Measurements from ENCODE around the gene EIF3K. TPM values are rescaled to one million over a fixed set of nuclear protein-coding genes. Genes with fewer than 3 reads are reported as not detected.

The EIF3K gene
- total RNA-seq, 4 donors from 2014 or later: 314 to 442 (median 369) TPM

GRCh38 chr19:38678217-38678890 is 59.4 kb downstream of the EIF3K start:
- no peaks in the 10 kb centered on the region for H3K27me3 ChIP-seq
- DNase-seq: no peak
- H3K27ac ChIP-seq: peak overlapping the region; percentile 31 to 98 (median 94)
- H3K36me3 ChIP-seq: no peaks in the 10 kb centered on the region
- no peak overlapping the region for H3K4me3 ChIP-seq
- peaks cover 7 to 91% (median 31%) of the 10 kb centered on the region in 4 donors for H3K4me1 ChIP-seq
- TF ChIP-seq, protein P1, sequence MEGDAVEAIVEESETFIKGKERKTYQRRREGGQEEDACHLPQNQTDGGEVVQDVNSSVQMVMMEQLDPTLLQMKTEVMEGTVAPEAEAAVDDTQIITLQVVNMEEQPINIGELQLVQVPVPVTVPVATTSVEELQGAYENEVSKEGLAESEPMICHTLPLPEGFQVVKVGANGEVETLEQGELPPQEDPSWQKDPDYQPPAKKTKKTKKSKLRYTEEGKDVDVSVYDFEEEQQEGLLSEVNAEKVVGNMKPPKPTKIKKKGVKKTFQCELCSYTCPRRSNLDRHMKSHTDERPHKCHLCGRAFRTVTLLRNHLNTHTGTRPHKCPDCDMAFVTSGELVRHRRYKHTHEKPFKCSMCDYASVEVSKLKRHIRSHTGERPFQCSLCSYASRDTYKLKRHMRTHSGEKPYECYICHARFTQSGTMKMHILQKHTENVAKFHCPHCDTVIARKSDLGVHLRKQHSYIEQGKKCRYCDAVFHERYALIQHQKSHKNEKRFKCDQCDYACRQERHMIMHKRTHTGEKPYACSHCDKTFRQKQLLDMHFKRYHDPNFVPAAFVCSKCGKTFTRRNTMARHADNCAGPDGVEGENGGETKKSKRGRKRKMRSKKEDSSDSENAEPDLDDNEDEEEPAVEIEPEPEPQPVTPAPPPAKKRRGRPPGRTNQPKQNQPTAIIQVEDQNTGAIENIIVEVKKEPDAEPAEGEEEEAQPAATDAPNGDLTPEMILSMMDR (IDR thresholded peaks at IDR 0.05): no peak
- no peak for TF ChIP-seq POLR2A (IDR thresholded peaks at IDR 0.05)
- no peaks in the 10 kb centered on the region for H3K9me3 ChIP-seq

- Histone ChIP-seq H3K4me3 (no peak overlapping the region), H3K9me3 (no peaks in the 10 kb centered on the region), H3K4me1 (peaks cover 7 to 95% (median 34%) of the 10 kb centered on the region in 4 donors), H3K36me3 (no peaks in the 10 kb centered on the region), H3K27ac (peak overlapping the region in 3 of 4 donors; percentile 89 to 98 (median 98)), H3K27me3 (no peaks in the 10 kb centered on the region)
- no peak for DNase-seq
- TF ChIP-seq, protein P1 (IDR thresholded peaks at IDR 0.05): no peak
- TF ChIP-seq POLR2A (IDR thresholded peaks at IDR 0.05): no peak
These were observed 60.0 kb downstream of the EIF3K start for GRCh38 chr19:38678891-38679494.

DNA sequence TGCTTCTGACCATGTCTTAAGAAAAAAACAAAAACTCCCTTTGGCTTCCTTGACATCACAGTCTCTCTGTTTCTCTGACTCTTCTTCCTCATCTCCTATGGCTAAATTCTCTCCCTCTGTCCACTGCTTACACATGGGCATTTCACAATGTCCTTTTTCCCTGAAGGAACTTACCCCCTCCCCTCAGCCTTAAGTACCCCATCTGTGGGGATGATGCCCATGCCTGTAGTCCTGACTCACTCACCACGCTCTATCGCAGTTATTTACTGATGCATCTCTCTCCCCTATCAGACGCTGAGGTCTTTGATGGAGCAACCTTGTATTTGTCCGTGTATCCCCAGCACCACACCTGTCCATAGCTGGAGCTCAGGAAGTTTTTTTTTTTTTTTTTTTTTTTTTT is 60.9 kb downstream of the EIF3K start:
- no peak for TF ChIP-seq POLR2A (IDR thresholded peaks at IDR 0.05)
- TF ChIP-seq, protein P1 (IDR thresholded peaks at IDR 0.05): no peak
- Histone ChIP-seq H3K4me3 (no peak overlapping the region), H3K9me3 (no peaks in the 10 kb centered on the region), H3K27me3 (no peaks in the 10 kb centered on the region), H3K27ac (peak overlapping the region in 3 of 4 donors; percentile 89 to 98 (median 98)), H3K36me3 (no peaks in the 10 kb centered on the region), H3K4me1 (peaks cover 7 to 95% (median 36%) of the 10 kb centered on the region in 4 donors)
- no peak for DNase-seq

DNA sequence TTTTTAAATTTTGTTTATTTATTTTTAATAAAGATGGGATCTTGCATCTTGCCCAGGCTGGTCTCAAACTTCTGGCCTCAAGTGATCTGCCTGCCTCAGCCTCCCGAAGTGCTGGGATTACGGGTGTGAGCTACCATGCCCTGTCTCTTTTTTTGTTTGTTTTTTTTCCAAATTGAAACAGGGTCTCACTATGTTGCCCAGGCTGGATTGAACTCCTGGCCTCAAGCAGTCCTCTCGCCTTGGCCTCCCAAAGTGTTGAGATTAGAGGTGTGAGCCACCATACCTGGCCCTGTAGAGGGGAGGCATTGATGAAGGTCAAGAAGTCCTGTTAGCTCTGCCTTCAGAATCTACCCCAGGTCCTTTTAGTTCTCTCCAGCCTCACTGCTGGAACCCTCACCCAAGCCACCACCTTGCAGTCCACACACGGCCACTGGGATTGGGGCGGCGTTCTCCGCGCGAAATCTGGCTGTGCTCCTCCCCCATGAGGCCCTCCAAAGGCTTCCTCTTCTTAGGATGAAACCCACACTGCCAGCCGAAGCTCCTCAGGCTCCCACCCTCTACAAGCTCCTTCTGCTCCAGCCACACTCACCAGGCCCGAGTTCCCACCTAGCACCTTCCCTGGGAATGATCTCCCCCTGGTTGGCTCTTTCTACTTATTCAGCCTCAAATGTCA is 63.3 kb downstream of the EIF3K start:
- H3K9me3 ChIP-seq: no peaks in the 10 kb centered on the region
- no peak for DNase-seq
- H3K4me1 ChIP-seq: peaks cover 13 to 95% (median 40%) of the 10 kb centered on the region in 4 donors
- TF ChIP-seq, protein P1 (IDR thresholded peaks at IDR 0.05): no peak
- no peak for TF ChIP-seq POLR2A (IDR thresholded peaks at IDR 0.05)
- no peaks in the 10 kb centered on the region for H3K36me3 ChIP-seq
- H3K4me3 ChIP-seq: no peak overlapping the region
- H3K27ac ChIP-seq: peak overlapping the region; percentile 55 to 98 (median 94)
- no peaks in the 10 kb centered on the region for H3K27me3 ChIP-seq

DNA sequence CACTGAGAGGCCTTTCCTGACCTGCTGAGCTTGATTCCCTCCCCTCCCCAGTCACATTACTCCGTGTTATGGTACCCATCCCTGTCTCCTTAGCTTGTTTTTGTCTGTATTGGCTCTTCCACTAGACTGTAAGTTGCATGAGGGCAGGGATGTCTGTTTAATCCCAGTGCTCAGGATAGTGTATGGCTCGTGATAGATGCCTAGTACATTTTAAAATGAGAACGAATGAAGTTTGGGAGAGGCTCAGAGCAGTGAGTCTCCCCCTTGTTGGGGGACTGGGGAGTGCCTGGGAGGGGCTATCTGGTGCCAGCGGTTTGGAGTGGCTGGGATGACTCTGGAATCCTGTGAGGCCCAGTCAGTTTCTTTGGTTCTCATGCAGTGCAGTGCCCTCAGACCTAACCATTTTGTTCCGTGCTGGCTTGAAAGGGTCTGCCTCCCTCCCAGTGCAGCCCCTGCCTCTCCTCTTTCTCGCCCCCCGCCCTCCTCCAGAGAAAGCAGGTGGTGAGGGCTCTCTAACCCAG is 63.9 kb downstream of the EIF3K start:
- Histone ChIP-seq H3K27me3 (no peaks in the 10 kb centered on the region), H3K36me3 (no peaks in the 10 kb centered on the region), H3K27ac (peak overlapping the region; percentile 55 to 98 (median 94)), H3K9me3 (no peaks in the 10 kb centered on the region), H3K4me1 (peaks cover 8 to 89% (median 39%) of the 10 kb centered on the region in 4 donors), H3K4me3 (no peak overlapping the region)
- TF ChIP-seq, protein P1 (IDR thresholded peaks at IDR 0.05): no peak
- TF ChIP-seq POLR2A (IDR thresholded peaks at IDR 0.05): no peak
- DNase-seq: no peak
